CD14-positive monocyte (primary cell): ENCODE results near the gene SMIM32. TPM values are rescaled to one million over a fixed set of nuclear protein-coding genes. Genes with fewer than 3 reads are reported as not detected.

ENCODE experiments used
- DNase-seq, 3 donors: peaks; one replicate each; pipeline ENCODE4 v3.0.0-alpha.2; 2011 to 2022
- H2AFZ ChIP-seq: 2 replicates; pipeline ENCODE4 v1.6.0; 2012; ENCODE audit warnings: mild to moderate bottlenecking, low read depth, low read length, inconsistent platforms; ENCODE audit not compliant: insufficient read depth, poor library complexity, severe bottlenecking
- H3K27ac ChIP-seq, 2 donors: 1 replicate in 1 of 2; 2 replicates in 1 of 2; pipeline ENCODE4 v1.5.1; 2012 to 2013; ENCODE audit warnings: low read length in 2 of 2, control low read depth in 1 of 2, inconsistent platforms in 1 of 2, low read depth in 1 of 2, mild to moderate bottlenecking in 1 of 2
- H3K27me3 ChIP-seq, 2 donors: one replicate each; pipeline versions ENCODE4 v1.6.0 to v1.6.1; 2011 to 2013; ENCODE audit warnings: low read length in 2 of 2; ENCODE audit not compliant: control insufficient read depth in 2 of 2, insufficient read depth in 2 of 2
- H3K36me3 ChIP-seq, 2 donors: replicated peaks in 1 of 2; 1 replicate in 1 of 2; 2 replicates in 1 of 2; pipeline versions ENCODE4 v1.5.1 to v1.6.1; 2012 to 2013; ENCODE audit warnings: low read length in 2 of 2, control low read depth in 1 of 2, inconsistent platforms in 1 of 2, mild to moderate bottlenecking in 1 of 2; ENCODE audit not compliant: insufficient read depth in 2 of 2, control insufficient read depth in 1 of 2
- H3K4me1 ChIP-seq, 2 donors: 1 replicate in 1 of 2; 2 replicates in 1 of 2; pipeline versions ENCODE4 v1.5.1 to v1.6.1; 2012 to 2013; ENCODE audit warnings: low read length in 2 of 2, control low read depth in 1 of 2, inconsistent platforms in 1 of 2, mild to moderate bottlenecking in 1 of 2, moderate library complexity in 1 of 2; ENCODE audit not compliant: insufficient read depth in 2 of 2, control insufficient read depth in 1 of 2
- H3K4me2 ChIP-seq: replicated peaks from 2 replicates; pipeline ENCODE3; 2012; ENCODE audit warnings: low read length, moderate library complexity, mild to moderate bottlenecking; ENCODE audit not compliant: poor library complexity, severe bottlenecking; ENCODE audit errors: extremely low read depth
- H3K4me3 ChIP-seq, 3 experiments: fragments of 200-600 bp in 1 of 3; sonication (generic) in 1 of 3; replicated peaks in 1 of 3; 1 replicate in 2 of 3; 2 replicates in 1 of 3; pipeline ENCODE4 v1.5.1; 2011 to 2013; ENCODE audit warnings: low read length in 3 of 3, mild to moderate bottlenecking in 3 of 3, control low read depth in 2 of 3, low read depth in 2 of 3, inconsistent platforms in 1 of 3, moderate library complexity in 1 of 3
- H3K79me2 ChIP-seq: 2 replicates; pipeline ENCODE4 v1.6.0; 2012; ENCODE audit warnings: mild to moderate bottlenecking, control low read depth, inconsistent platforms, low read length, moderate library complexity; ENCODE audit not compliant: insufficient read depth
- H3K9ac ChIP-seq: 2 replicates; pipeline ENCODE4 v1.6.0; 2017; ENCODE audit warnings: low read length, mild to moderate bottlenecking; ENCODE audit not compliant: insufficient read depth, poor library complexity, severe bottlenecking
- H3K9me3 ChIP-seq, 2 donors: replicated peaks in 1 of 2; 1 replicate in 1 of 2; 2 replicates in 1 of 2; pipeline versions ENCODE4 v1.5.1 to v1.6.1; 2012 to 2013; ENCODE audit warnings: low read length in 2 of 2, control low read depth in 1 of 2; ENCODE audit not compliant: control insufficient read depth in 1 of 2, insufficient read depth in 1 of 2
- H4K20me1 ChIP-seq: 2 replicates; pipeline ENCODE4 v1.6.0; 2012; ENCODE audit warnings: mild to moderate bottlenecking, low read length, control low read depth, moderate library complexity; ENCODE audit not compliant: insufficient read depth
- H3K27ac Mint-ChIP-seq, 7 donors: one replicate each; pipeline ENCODE4 v1.8.0; 2020; ENCODE audit warnings: mild to moderate bottlenecking in 7 of 7, mixed read lengths in 7 of 7, moderate library complexity in 6 of 7, inconsistent platforms in 2 of 7
- H3K27me3 Mint-ChIP-seq, 3 donors: one replicate each; pipeline ENCODE4 v1.8.0; 2021 to 2022; ENCODE audit warnings: low read depth in 3 of 3, mild to moderate bottlenecking in 3 of 3, mixed read lengths in 3 of 3, moderate library complexity in 3 of 3, inconsistent platforms in 1 of 3
- H3K36me3 Mint-ChIP-seq, 2 donors: one replicate each; pipeline ENCODE4 v1.8.0; 2020; ENCODE audit warnings: mixed read lengths in 2 of 2, inconsistent platforms in 1 of 2, mild to moderate bottlenecking in 1 of 2
- H3K4me1 Mint-ChIP-seq: one replicate; pipeline ENCODE4 v1.8.0; 2020; ENCODE audit warnings: mild to moderate bottlenecking, mixed read lengths
- H3K4me3 Mint-ChIP-seq, 2 donors: one replicate each; pipeline ENCODE4 v1.8.0; 2020; ENCODE audit warnings: mild to moderate bottlenecking in 2 of 2, mixed read lengths in 2 of 2, moderate library complexity in 1 of 2
- H3K9me3 Mint-ChIP-seq, 7 donors: one replicate each; pipeline ENCODE4 v1.8.0; 2020 to 2022; ENCODE audit warnings: mixed read lengths in 7 of 7, mild to moderate bottlenecking in 6 of 7, moderate library complexity in 6 of 7, inconsistent platforms in 2 of 7
- CTCF ChIP-seq: fragments of 200-600 bp; IDR thresholded peaks from one replicate; pipeline ENCODE4 v1.8.0; 2022; ENCODE audit warnings: antibody characterized with exemption, mild to moderate bottlenecking
- WGBS: methylation state at CpG from one replicate; pipeline ENCODE4 v1.1.5; 2013; ENCODE audit warnings: missing lambda C conversion rate; ENCODE audit not compliant: insufficient coverage; 5-methylcytosine and 5-hydroxymethylcytosine counted together
- intact Hi-C, 2 donors: fragments of 100-400 bp; cut with micrococcal nuclease; formaldehyde crosslinking; loops; one replicate each; pipeline versions ENCODE4 v1.15.0 to v1.15.1; 2023
- polyA plus RNA-seq, 3 donors: library from polyadenylated mRNA; depleted of rRNA in 1 of 3; unstranded in 2 of 3; stranded (reverse) in 1 of 3; fragments of 300-500 nt in 2 of 3; fragments of >200 nt in 1 of 3; fragmentation: Illumina TruSeq in 2 of 3; gene quantifications; 1 replicate in 2 of 3; 2 replicates in 1 of 3; pipeline ENCODE4 v1.2.3, GENCODE V29; 2012 to 2021

The SMIM32 gene
- polyA plus RNA-seq, 3 donors: not detected

DNA sequence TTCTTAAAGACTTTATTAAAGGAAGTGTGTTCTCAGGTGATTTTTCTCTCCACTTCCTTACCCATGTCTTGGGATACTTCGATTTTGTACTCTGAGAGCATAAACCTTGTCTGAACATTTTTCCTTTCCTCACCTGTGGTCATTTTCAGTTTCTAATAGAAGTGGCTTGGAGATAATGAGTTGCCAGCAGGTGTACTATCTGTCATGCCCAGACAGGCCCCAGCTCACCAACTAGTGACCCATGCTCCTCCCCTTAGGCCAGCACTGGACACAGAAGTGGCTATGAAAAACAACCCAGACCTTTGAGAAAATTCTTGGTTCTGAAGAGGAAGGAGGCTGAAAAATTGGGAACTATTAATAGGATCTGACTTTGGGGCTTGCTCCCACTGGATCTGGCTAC, 49.2 kb upstream of the SMIM32 start:
- H3K4me1 ChIP-seq: no peaks in the 10 kb centered on the region
- no peak overlapping the region for H2AFZ ChIP-seq
- DNase-seq: no peak
- no peaks in the 10 kb centered on the region for H3K9me3 ChIP-seq
- no peaks in the 10 kb centered on the region for H3K27me3 ChIP-seq
- no peaks in the 10 kb centered on the region for H4K20me1 ChIP-seq
- no peak overlapping the region for H3K4me3 ChIP-seq
- no peaks in the 10 kb centered on the region for H3K79me2 ChIP-seq
- H3K4me2 ChIP-seq: no peak overlapping the region
- no peaks in the 10 kb centered on the region for H3K36me3 ChIP-seq
- Mint-ChIP-seq H3K4me1 (no peaks in the 10 kb centered on the region), H3K27ac (no peak overlapping the region), H3K27me3 (peaks cover 2 to 5% (median 4%) of the 10 kb centered on the region in 3 donors), H3K4me3 (no peak overlapping the region), H3K36me3 (no peaks in the 10 kb centered on the region), H3K9me3 (no peaks in the 10 kb centered on the region)
- no peak overlapping the region for H3K9ac ChIP-seq
- no peak for TF ChIP-seq CTCF
- H3K27ac ChIP-seq: no peak overlapping the region
- no CpG with 5 or more reads among the region's 1 CpG for WGBS
- intact Hi-C loops: no loop called here

- no peak overlapping the region for H3K27ac Mint-ChIP-seq
- Histone ChIP-seq H3K4me3 (no peak overlapping the region), H3K4me1 (no peaks in the 10 kb centered on the region), H4K20me1 (no peaks in the 10 kb centered on the region), H3K36me3 (no peaks in the 10 kb centered on the region), H3K27ac (no peak overlapping the region), H3K9ac (no peak overlapping the region), H3K9me3 (no peaks in the 10 kb centered on the region), H3K4me2 (no peak overlapping the region), H2AFZ (no peak overlapping the region), H3K27me3 (no peaks in the 10 kb centered on the region), H3K79me2 (no peaks in the 10 kb centered on the region)
- TF ChIP-seq CTCF: no peak
- peaks cover under 1 to 5% (median 2%) of the 10 kb centered on the region in 3 donors for H3K27me3 Mint-ChIP-seq
- no peaks in the 10 kb centered on the region for H3K36me3 Mint-ChIP-seq
- intact Hi-C loops: no loop called here
- no peak overlapping the region for H3K4me3 Mint-ChIP-seq
- DNase-seq: no peak
- H3K9me3 Mint-ChIP-seq: no peaks in the 10 kb centered on the region
- H3K4me1 Mint-ChIP-seq: no peaks in the 10 kb centered on the region
- WGBS: no CpG with 5 or more reads among the region's 4 CpGs
Observed at GRCh38 chr5:136240894-136241293, 47.9 kb upstream of the SMIM32 start.
